Measurements from ENCODE around the gene DCP1A. TPM values are rescaled to one million over a fixed set of nuclear protein-coding genes. Genes with fewer than 3 reads are reported as not detected.

Gene DCP1A
- total and polyA plus RNA-seq, 2 of the 13 experiments (the other 11 are each of a cell fraction or from before 2014, with no cell fraction given), result 14.2 to 41.2 TPM

GRCh38 chr3:53255775-53256703 lies 91.3 kb downstream of the DCP1A start, which contains the start of gene TKT (continued):
- TF ChIP-seq ZNF674 (CRISPR knock-in tag; IDR thresholded peaks at IDR 0.05; ENCODE audit: low read depth) (0 out of 2 replicates have a peak, but pooled peaks have one; percentile 49), ZNF317 (CRISPR knock-in tag; IDR thresholded peaks at IDR 0.05) (peak; percentile 44; the same call in 1 of the 2 replicates), ZFY (CRISPR knock-in tag; IDR thresholded peaks at IDR 0.05) (peak; percentile 81), NONO (IDR thresholded peaks at IDR 0.05) (no peak), NONO (CRISPR knock-in tag; conservative IDR thresholded peaks at IDR 0.05) (peak; percentile 55; the same call in 1 of the 2 replicates), ZNF572 (CRISPR knock-in tag; IDR thresholded peaks at IDR 0.05) (no peak), JUN (CRISPR knock-in tag; IDR thresholded peaks at IDR 0.05) (no peak), ZNF446 (CRISPR knock-in tag; IDR thresholded peaks at IDR 0.05) (peak; percentile 37; the same call in 1 of the 2 replicates), RXRA (CRISPR knock-in tag; IDR thresholded peaks at IDR 0.05) (peak; percentile 39; the same call in 1 of the 2 replicates), SSRP1 (CRISPR knock-in tag; IDR thresholded peaks at IDR 0.05) (peak; percentile 65), ZNF574 (CRISPR knock-in tag; IDR thresholded peaks at IDR 0.05) (peak; percentile 38; the same call in 1 of the 2 replicates), ZNF230 (CRISPR knock-in tag; IDR thresholded peaks at IDR 0.05) (no peak), MTA1 (CRISPR knock-in tag; IDR thresholded peaks at IDR 0.05; ENCODE audit: borderline replicate concordance) (no peak), HNRNPUL1 (IDR thresholded peaks at IDR 0.05; ENCODE audit: low read depth, low read length) (no peak), MED8 (CRISPR knock-in tag; IDR thresholded peaks at IDR 0.05; ENCODE audit: insufficient replicate concordance) (peak; percentile 21), SAFB2 (CRISPR knock-in tag; IDR thresholded peaks at IDR 0.05; ENCODE audit: borderline replicate concordance, low read depth) (0 out of 2 replicates have a peak, but pooled peaks have one; percentile 28), CHD4 (IDR thresholded peaks at IDR 0.05; ENCODE audit: borderline replicate concordance, low read length) (peak; percentile 99), SOX5 (CRISPR knock-in tag; IDR thresholded peaks at IDR 0.05; ENCODE audit: borderline replicate concordance) (0 out of 2 replicates have a peak, but pooled peaks have one; percentile 26), ZNF746 (CRISPR knock-in tag; IDR thresholded peaks at IDR 0.05) (peak; percentile 28; the same call in 1 of the 2 replicates), ZNF577 (CRISPR knock-in tag; IDR thresholded peaks at IDR 0.05; ENCODE audit: borderline replicate concordance, low read depth) (no peak), ZNF7 (CRISPR knock-in tag; IDR thresholded peaks at IDR 0.05) (peak; percentile 94), PHF8 (CRISPR knock-in tag; IDR thresholded peaks at IDR 0.05) (peak; percentile 76), CENPT (CRISPR knock-in tag; IDR thresholded peaks at IDR 0.05; ENCODE audit: low read depth) (no peak)
- TF ChIP-seq, protein P1, sequence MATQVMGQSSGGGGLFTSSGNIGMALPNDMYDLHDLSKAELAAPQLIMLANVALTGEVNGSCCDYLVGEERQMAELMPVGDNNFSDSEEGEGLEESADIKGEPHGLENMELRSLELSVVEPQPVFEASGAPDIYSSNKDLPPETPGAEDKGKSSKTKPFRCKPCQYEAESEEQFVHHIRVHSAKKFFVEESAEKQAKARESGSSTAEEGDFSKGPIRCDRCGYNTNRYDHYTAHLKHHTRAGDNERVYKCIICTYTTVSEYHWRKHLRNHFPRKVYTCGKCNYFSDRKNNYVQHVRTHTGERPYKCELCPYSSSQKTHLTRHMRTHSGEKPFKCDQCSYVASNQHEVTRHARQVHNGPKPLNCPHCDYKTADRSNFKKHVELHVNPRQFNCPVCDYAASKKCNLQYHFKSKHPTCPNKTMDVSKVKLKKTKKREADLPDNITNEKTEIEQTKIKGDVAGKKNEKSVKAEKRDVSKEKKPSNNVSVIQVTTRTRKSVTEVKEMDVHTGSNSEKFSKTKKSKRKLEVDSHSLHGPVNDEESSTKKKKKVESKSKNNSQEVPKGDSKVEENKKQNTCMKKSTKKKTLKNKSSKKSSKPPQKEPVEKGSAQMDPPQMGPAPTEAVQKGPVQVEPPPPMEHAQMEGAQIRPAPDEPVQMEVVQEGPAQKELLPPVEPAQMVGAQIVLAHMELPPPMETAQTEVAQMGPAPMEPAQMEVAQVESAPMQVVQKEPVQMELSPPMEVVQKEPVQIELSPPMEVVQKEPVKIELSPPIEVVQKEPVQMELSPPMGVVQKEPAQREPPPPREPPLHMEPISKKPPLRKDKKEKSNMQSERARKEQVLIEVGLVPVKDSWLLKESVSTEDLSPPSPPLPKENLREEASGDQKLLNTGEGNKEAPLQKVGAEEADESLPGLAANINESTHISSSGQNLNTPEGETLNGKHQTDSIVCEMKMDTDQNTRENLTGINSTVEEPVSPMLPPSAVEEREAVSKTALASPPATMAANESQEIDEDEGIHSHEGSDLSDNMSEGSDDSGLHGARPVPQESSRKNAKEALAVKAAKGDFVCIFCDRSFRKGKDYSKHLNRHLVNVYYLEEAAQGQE (IDR thresholded peaks at IDR 0.05; ENCODE audit: borderline replicate concordance in 1 of 2, low read depth in 1 of 2, low read length in 2 of 2), result peak; percentile 45 to 86
